Measurements from ENCODE around the gene RUFY4. TPM values are rescaled to one million over a fixed set of nuclear protein-coding genes. Genes with fewer than 3 reads are reported as not detected.

The RUFY4 gene
- polyA plus RNA-seq, 2 donors: 0.28 to 0.52 TPM

- Histone ChIP-seq H3K4me3 (ENCODE audit: low read depth in 1 of 2, low read length in 2 of 2) (no peak overlapping the region), H3K27ac (ENCODE audit: low read depth in 2 of 2, low read length in 1 of 2) (no peak overlapping the region), H3K36me3 (ENCODE audit: control insufficient read depth in 2 of 2, insufficient read depth in 2 of 2, low read length in 1 of 2) (no peaks in the 10 kb centered on the region), H3K4me1 (ENCODE audit: control insufficient read depth in 2 of 2, insufficient read depth in 2 of 2, low read length in 1 of 2) (peaks cover 0 to 4% of the 10 kb centered on the region in 2 donors), H3K9me3 (ENCODE audit: control insufficient read depth in 2 of 2, insufficient read depth in 1 of 2, low read depth in 1 of 2, low read length in 1 of 2) (no peaks in the 10 kb centered on the region), H3K27me3 (ENCODE audit: control insufficient read depth in 1 of 2, insufficient read depth in 2 of 2, low read length in 2 of 2) (no peaks in the 10 kb centered on the region)
- 71% methylated on average over 15 of the region's 15 CpGs for WGBS, 2 donors
Observed at GRCh38 chr2:218079943-218080913, 11.2 kb downstream of the RUFY4 start.

- no peaks in the 10 kb centered on the region for H3K27me3 ChIP-seq (ENCODE audit: control insufficient read depth in 1 of 2, insufficient read depth in 2 of 2, low read length in 2 of 2)
- no peaks in the 10 kb centered on the region for H3K36me3 ChIP-seq (ENCODE audit: control insufficient read depth in 2 of 2, insufficient read depth in 2 of 2, low read length in 1 of 2)
- 72 to 79% methylated on average over 2 of the region's 2 CpGs for WGBS, 2 donors
- peaks cover 0 to 4% of the 10 kb centered on the region in 2 donors for H3K4me1 ChIP-seq (ENCODE audit: control insufficient read depth in 2 of 2, insufficient read depth in 2 of 2, low read length in 1 of 2)
- H3K9me3 ChIP-seq (ENCODE audit: control insufficient read depth in 2 of 2, insufficient read depth in 1 of 2, low read depth in 1 of 2, low read length in 1 of 2): no peaks in the 10 kb centered on the region
- no peak overlapping the region for H3K4me3 ChIP-seq (ENCODE audit: low read depth in 1 of 2, low read length in 2 of 2)
- no peak overlapping the region for H3K27ac ChIP-seq (ENCODE audit: low read depth in 2 of 2, low read length in 1 of 2)
Observed at GRCh38 chr2:218081063-218081462, 12.0 kb downstream of the RUFY4 start.

- Histone ChIP-seq H3K4me1 (ENCODE audit: control insufficient read depth in 2 of 2, insufficient read depth in 2 of 2, low read length in 1 of 2) (no peaks in the 10 kb centered on the region), H3K27me3 (ENCODE audit: control insufficient read depth in 1 of 2, insufficient read depth in 2 of 2, low read length in 2 of 2) (no peaks in the 10 kb centered on the region), H3K9me3 (ENCODE audit: control insufficient read depth in 2 of 2, insufficient read depth in 1 of 2, low read depth in 1 of 2, low read length in 1 of 2) (no peaks in the 10 kb centered on the region), H3K36me3 (ENCODE audit: control insufficient read depth in 2 of 2, insufficient read depth in 2 of 2, low read length in 1 of 2) (no peaks in the 10 kb centered on the region), H3K27ac (ENCODE audit: low read depth in 2 of 2, low read length in 1 of 2) (no peak overlapping the region), H3K4me3 (ENCODE audit: low read depth in 1 of 2, low read length in 2 of 2) (no peak overlapping the region)
- WGBS, 2 donors: 79 to 83% methylated on average over 7 of the region's 7 CpGs
Observed at GRCh38 chr2:218081695-218082094, 12.6 kb downstream of the RUFY4 start.

GRCh38 chr2:218082586-218083351 is 13.7 kb downstream of the RUFY4 start:
- Histone ChIP-seq H3K27me3 (ENCODE audit: control insufficient read depth in 1 of 2, insufficient read depth in 2 of 2, low read length in 2 of 2) (no peaks in the 10 kb centered on the region), H3K4me3 (ENCODE audit: low read depth in 1 of 2, low read length in 2 of 2) (no peak overlapping the region), H3K36me3 (ENCODE audit: control insufficient read depth in 2 of 2, insufficient read depth in 2 of 2, low read length in 1 of 2) (no peaks in the 10 kb centered on the region), H3K4me1 (ENCODE audit: control insufficient read depth in 2 of 2, insufficient read depth in 2 of 2, low read length in 1 of 2) (no peaks in the 10 kb centered on the region), H3K27ac (ENCODE audit: low read depth in 2 of 2, low read length in 1 of 2) (no peak overlapping the region), H3K9me3 (ENCODE audit: control insufficient read depth in 2 of 2, insufficient read depth in 1 of 2, low read depth in 1 of 2, low read length in 1 of 2) (no peaks in the 10 kb centered on the region)
- 73 to 75% methylated on average over 14 of the region's 14 CpGs for WGBS, 2 donors

GRCh38 chr2:218083352-218083676 is 14.3 kb downstream of the RUFY4 start:
- no peaks in the 10 kb centered on the region for H3K9me3 ChIP-seq (ENCODE audit: control insufficient read depth in 2 of 2, insufficient read depth in 1 of 2, low read depth in 1 of 2, low read length in 1 of 2)
- H3K36me3 ChIP-seq (ENCODE audit: control insufficient read depth in 2 of 2, insufficient read depth in 2 of 2, low read length in 1 of 2): no peaks in the 10 kb centered on the region
- H3K27ac ChIP-seq (ENCODE audit: low read depth in 2 of 2, low read length in 1 of 2): no peak overlapping the region
- no peak overlapping the region for H3K4me3 ChIP-seq (ENCODE audit: low read depth in 1 of 2, low read length in 2 of 2)
- no peaks in the 10 kb centered on the region for H3K27me3 ChIP-seq (ENCODE audit: control insufficient read depth in 1 of 2, insufficient read depth in 2 of 2, low read length in 2 of 2)
- WGBS, 2 donors: 86 to 89% methylated on average over 3 of the region's 3 CpGs
- H3K4me1 ChIP-seq (ENCODE audit: control insufficient read depth in 2 of 2, insufficient read depth in 2 of 2, low read length in 1 of 2): no peaks in the 10 kb centered on the region

GRCh38 chr2:218086478-218086877 is 17.4 kb downstream of the RUFY4 start:
- Histone ChIP-seq H3K36me3 (ENCODE audit: control insufficient read depth in 2 of 2, insufficient read depth in 2 of 2, low read length in 1 of 2) (no peaks in the 10 kb centered on the region), H3K9me3 (ENCODE audit: control insufficient read depth in 2 of 2, insufficient read depth in 1 of 2, low read depth in 1 of 2, low read length in 1 of 2) (no peaks in the 10 kb centered on the region), H3K4me3 (ENCODE audit: low read depth in 1 of 2, low read length in 2 of 2) (no peak overlapping the region)

GRCh38 chr2:218089259-218089658 is 20.2 kb downstream of the RUFY4 start:
- H3K27me3 ChIP-seq (ENCODE audit: control insufficient read depth in 1 of 2, insufficient read depth in 2 of 2, low read length in 2 of 2): no peaks in the 10 kb centered on the region
- no peak overlapping the region for H3K27ac ChIP-seq (ENCODE audit: low read depth in 2 of 2, low read length in 1 of 2)
- no peaks in the 10 kb centered on the region for H3K36me3 ChIP-seq (ENCODE audit: control insufficient read depth in 2 of 2, insufficient read depth in 2 of 2, low read length in 1 of 2)
- no peaks in the 10 kb centered on the region for H3K4me1 ChIP-seq (ENCODE audit: control insufficient read depth in 2 of 2, insufficient read depth in 2 of 2, low read length in 1 of 2)
- no peak overlapping the region for H3K4me3 ChIP-seq (ENCODE audit: low read depth in 1 of 2, low read length in 2 of 2)
- WGBS, 2 donors: 80 to 81% methylated on average over 8 of the region's 8 CpGs
- no peaks in the 10 kb centered on the region for H3K9me3 ChIP-seq (ENCODE audit: control insufficient read depth in 2 of 2, insufficient read depth in 1 of 2, low read depth in 1 of 2, low read length in 1 of 2)

More at GRCh38 chr2:218086478-218086877, 17.4 kb downstream of the RUFY4 start:
- H3K27me3 ChIP-seq (ENCODE audit: control insufficient read depth in 1 of 2, insufficient read depth in 2 of 2, low read length in 2 of 2): no peaks in the 10 kb centered on the region
- H3K27ac ChIP-seq (ENCODE audit: low read depth in 2 of 2, low read length in 1 of 2): no peak overlapping the region
- no peaks in the 10 kb centered on the region for H3K4me1 ChIP-seq (ENCODE audit: control insufficient read depth in 2 of 2, insufficient read depth in 2 of 2, low read length in 1 of 2)

GRCh38 chr2:218091746-218092145 is 22.7 kb downstream of the RUFY4 start:
- Histone ChIP-seq H3K9me3 (ENCODE audit: control insufficient read depth in 2 of 2, insufficient read depth in 1 of 2, low read depth in 1 of 2, low read length in 1 of 2) (no peaks in the 10 kb centered on the region), H3K36me3 (ENCODE audit: control insufficient read depth in 2 of 2, insufficient read depth in 2 of 2, low read length in 1 of 2) (no peaks in the 10 kb centered on the region), H3K27me3 (ENCODE audit: control insufficient read depth in 1 of 2, insufficient read depth in 2 of 2, low read length in 2 of 2) (no peaks in the 10 kb centered on the region), H3K27ac (ENCODE audit: low read depth in 2 of 2, low read length in 1 of 2) (no peak overlapping the region), H3K4me3 (ENCODE audit: low read depth in 1 of 2, low read length in 2 of 2) (no peak overlapping the region), H3K4me1 (ENCODE audit: control insufficient read depth in 2 of 2, insufficient read depth in 2 of 2, low read length in 1 of 2) (no peaks in the 10 kb centered on the region)
- 91 to 93% methylated on average over 3 of the region's 3 CpGs for whole genome bisulfite sequencing, 2 donors

GRCh38 chr2:218093879-218094278 is 24.8 kb downstream of the RUFY4 start:
- Histone ChIP-seq H3K27ac (ENCODE audit: low read depth in 2 of 2, low read length in 1 of 2) (no peak overlapping the region), H3K9me3 (ENCODE audit: control insufficient read depth in 2 of 2, insufficient read depth in 1 of 2, low read depth in 1 of 2, low read length in 1 of 2) (no peaks in the 10 kb centered on the region), H3K4me1 (ENCODE audit: control insufficient read depth in 2 of 2, insufficient read depth in 2 of 2, low read length in 1 of 2) (no peaks in the 10 kb centered on the region), H3K36me3 (ENCODE audit: control insufficient read depth in 2 of 2, insufficient read depth in 2 of 2, low read length in 1 of 2) (no peaks in the 10 kb centered on the region), H3K27me3 (ENCODE audit: control insufficient read depth in 1 of 2, insufficient read depth in 2 of 2, low read length in 2 of 2) (no peaks in the 10 kb centered on the region), H3K4me3 (ENCODE audit: low read depth in 1 of 2, low read length in 2 of 2) (no peak overlapping the region)
- 74 to 81% methylated on average over 3 of the region's 3 CpGs for WGBS, 2 donors
